B cell (primary cell): ENCODE results near the gene SLC12A3. TPM values are rescaled to one million over a fixed set of nuclear protein-coding genes. Genes with fewer than 3 reads are reported as not detected.

ENCODE experiments used
- ATAC-seq: fragments of 200-7000 bp; cut with Tn5 transposase; one replicate; pipeline ENCODE4 v1.10.0; 2021; ENCODE audit warnings: low read depth, mild to moderate bottlenecking, moderate number of reproducible peaks, moderate library complexity
- CTCF ChIA-PET: fragments of 350-600 bp; sonication (Branson Sonifier 250); formaldehyde crosslinking; loops from one replicate; lab custom pipeline; 2021; ENCODE audit warnings: antibody characterized with exemption, inconsistent platforms; lab: Charles Lee
- POLR2A ChIA-PET: fragments of 350-600 bp; sonication (Branson Sonifier 250); formaldehyde crosslinking; loops from one replicate; lab custom pipeline; 2021; ENCODE audit warnings: antibody characterized with exemption; lab: Charles Lee
- DNase-seq: peaks from one replicate; pipeline ENCODE4 v3.0.0; 2013
- H2AFZ ChIP-seq: 2 replicates; pipeline ENCODE4 v1.6.1; 2012; ENCODE audit warnings: mild to moderate bottlenecking, low read depth, low read length; ENCODE audit not compliant: insufficient read depth, poor library complexity, severe bottlenecking
- H3K27ac ChIP-seq, 2 donors: 1 replicate in 1 of 2; 2 replicates in 1 of 2; pipeline ENCODE4 v1.5.1; 2012 to 2013; ENCODE audit warnings: low read length in 2 of 2, mild to moderate bottlenecking in 2 of 2, moderate library complexity in 1 of 2
- H3K27me3 ChIP-seq, 4 experiments: fragments of 200-600 bp in 1 of 4; sonication (generic) in 1 of 4; replicated peaks in 1 of 4; 1 replicate in 2 of 4; 2 replicates in 2 of 4; pipeline versions ENCODE4 v1.6.1 to v1.7.0; 2013 to 2016; ENCODE audit warnings: low read length in 3 of 4, mild to moderate bottlenecking in 2 of 4, mixed read lengths in 1 of 4, moderate library complexity in 1 of 4; ENCODE audit not compliant: insufficient read depth in 4 of 4, control insufficient read depth in 3 of 4; ENCODE audit errors: control extremely low read depth in 1 of 4
- H3K36me3 ChIP-seq, 2 experiments: replicated peaks in 1 of 2; 1 replicate in 1 of 2; 2 replicates in 1 of 2; pipeline versions ENCODE4 v1.6.1 to v1.7.1; 2013; ENCODE audit warnings: low read length in 1 of 2; ENCODE audit not compliant: insufficient read depth in 2 of 2, control insufficient read depth in 1 of 2; ENCODE audit errors: control extremely low read depth in 1 of 2, extremely low read depth in 1 of 2
- H3K4me1 ChIP-seq, 2 donors: fragments of 200-600 bp in 1 of 2; sonication (generic) in 1 of 2; 1 replicate in 1 of 2; 2 replicates in 1 of 2; pipeline versions ENCODE4 v1.5.1 to v1.6.1; 2013 to 2017; ENCODE audit warnings: low read length in 2 of 2; ENCODE audit not compliant: control insufficient read depth in 2 of 2, insufficient read depth in 2 of 2
- H3K4me2 ChIP-seq: replicated peaks from 2 replicates; pipeline ENCODE3; 2012; ENCODE audit warnings: mild to moderate bottlenecking, low read depth, low read length; ENCODE audit not compliant: poor library complexity, severe bottlenecking
- H3K4me3 ChIP-seq, 5 experiments: fragments of 200-600 bp in 1 of 5; sonication (generic) in 1 of 5; 1 replicate in 3 of 5; 2 replicates in 2 of 5; pipeline versions ENCODE4 v1.5.1 to v1.7.0; 2011 to 2016; ENCODE audit warnings: low read length in 4 of 5, mild to moderate bottlenecking in 4 of 5, low read depth in 2 of 5, control low read depth in 1 of 5, moderate library complexity in 1 of 5; ENCODE audit not compliant: insufficient read depth in 1 of 5; ENCODE audit errors: control extremely low read depth in 1 of 5, extremely low read depth in 1 of 5
- H3K79me2 ChIP-seq: fragments of 200-600 bp; sonication (generic); one replicate; pipeline ENCODE4 v1.6.0; 2016; ENCODE audit warnings: low read length; ENCODE audit not compliant: control insufficient read depth, insufficient read depth
- H3K9ac ChIP-seq: fragments of 200-600 bp; sonication (generic); 2 replicates; pipeline ENCODE4 v1.6.1; 2017; ENCODE audit warnings: mild to moderate bottlenecking, low read length, moderate library complexity
- H3K9me3 ChIP-seq, 3 donors: one replicate each; pipeline versions ENCODE4 v1.6.1 to v1.7.1; 2013; ENCODE audit warnings: low read length in 2 of 3; ENCODE audit not compliant: control insufficient read depth in 2 of 3, insufficient read depth in 1 of 3; ENCODE audit errors: control extremely low read depth in 1 of 3
- H4K20me1 ChIP-seq: 2 replicates; pipeline ENCODE4 v1.6.0; 2012; ENCODE audit warnings: mild to moderate bottlenecking, low read length; ENCODE audit not compliant: insufficient read depth, control insufficient read depth, poor library complexity, severe bottlenecking
- H3K27ac Mint-ChIP-seq: one replicate; pipeline ENCODE4 v1.8.0; 2021; ENCODE audit warnings: mixed read lengths
- H3K27me3 Mint-ChIP-seq: one replicate; pipeline ENCODE4 v1.8.0; 2021; ENCODE audit warnings: mixed read lengths
- H3K4me1 Mint-ChIP-seq: one replicate; pipeline ENCODE4 v1.8.0; 2021; ENCODE audit warnings: mixed read lengths
- H3K4me3 Mint-ChIP-seq: one replicate; pipeline ENCODE4 v1.8.0; 2021; ENCODE audit warnings: mixed read lengths
- H3K9me3 Mint-ChIP-seq: one replicate; pipeline ENCODE4 v1.8.0; 2022; ENCODE audit warnings: mixed read lengths; ENCODE audit not compliant: insufficient read depth
- CTCF ChIP-seq: fragments of 200-600 bp; IDR thresholded peaks from one replicate; pipeline ENCODE4 v1.8.0; 2022; ENCODE audit warnings: antibody characterized with exemption, mild to moderate bottlenecking
- EZH2 ChIP-seq: IDR thresholded peaks from 2 replicates; pipeline ENCODE4 v1.6.1; 2012; ENCODE audit warnings: borderline replicate concordance, low read depth, mild to moderate bottlenecking, moderate library complexity, low read length; ENCODE audit not compliant: insufficient read depth, poor library complexity, severe bottlenecking
- WGBS: methylation state at CpG from one replicate; pipeline ENCODE4 v1.1.5; 2013; ENCODE audit warnings: missing lambda C conversion rate; ENCODE audit not compliant: insufficient coverage; 5-methylcytosine and 5-hydroxymethylcytosine counted together
- intact Hi-C: fragments of 100-400 bp; cut with micrococcal nuclease; formaldehyde crosslinking; loops from one replicate; pipeline ENCODE4 v1.10.0; 2022
- polyA plus RNA-seq: library from polyadenylated mRNA; depleted of rRNA; stranded (reverse); fragments of >200 nt; gene quantifications from 2 replicates; pipeline ENCODE4 v1.2.3, GENCODE V29; 2012
- total RNA-seq, 2 donors: library from RNA; stranded (reverse); fragments of 120-200 nt in 1 of 2; gene quantifications; 1 replicate in 1 of 2; 2 replicates in 1 of 2; pipeline versions ENCODE4 v1.2.3 to v1.2.4, GENCODE V29; 2013 to 2022

SLC12A3 gene
- total and polyA plus RNA-seq, 2 donors (not counting 1 experiment from before 2014, with no cell fraction given) = 1.3 to 4.9 TPM

- ATAC-seq (no peak), DNase-seq (no peak)
- ChIA-PET CTCF (interaction anchor here (1.3 to 7.4 kb wide), 11 partner anchors 10 to 180 kb away, joined by 4 to 140 read pairs (median 15); partner anchors contain the start of gene HERPUD1), POLR2A (interaction anchor here (2.4 to 6.4 kb wide), 2 partner anchors 67 to 76 kb away, joined by 5 to 68 read pairs; partner anchors contain the start of gene HERPUD1)
- no peak overlapping the region for H3K4me2 ChIP-seq
- no peak overlapping the region for H3K4me3 Mint-ChIP-seq
- peaks cover 42% of the 10 kb centered on the region for H3K4me1 Mint-ChIP-seq
- H3K4me3 ChIP-seq = no peak overlapping the region
- intact Hi-C loops = loop anchor here (5.0 kb wide), 2 partner anchors 47 to 302 kb away; no protein-coding TSS in a partner anchor
- H3K27me3 Mint-ChIP-seq = no peaks in the 10 kb centered on the region
- no peaks in the 10 kb centered on the region for H3K27me3 ChIP-seq
- H3K27ac Mint-ChIP-seq = no peak overlapping the region
- H3K9me3 Mint-ChIP-seq = no peaks in the 10 kb centered on the region
- H3K4me1 ChIP-seq = peaks cover 27 to 65% of the 10 kb centered on the region in 2 donors
- H3K27ac ChIP-seq = no peak overlapping the region
- H3K79me2 ChIP-seq = peaks cover 23% of the 10 kb centered on the region
- no peak overlapping the region for H2AFZ ChIP-seq
- H3K36me3 ChIP-seq = no peaks in the 10 kb centered on the region
- 95% methylated on average over 7 of the region's 13 CpGs for WGBS
- TF ChIP-seq EZH2 = no peak
- TF ChIP-seq CTCF = no peak
- no peaks in the 10 kb centered on the region for H4K20me1 ChIP-seq
- H3K9me3 ChIP-seq = no peaks in the 10 kb centered on the region
- H3K9ac ChIP-seq = no peak overlapping the region
Observed at GRCh38 chr16:56865394-56866062, 521 bp downstream of the SLC12A3 start.
